Measurements from ENCODE around the gene RUSF1. TPM values are rescaled to one million over a fixed set of nuclear protein-coding genes. Genes with fewer than 3 reads are reported as not detected.

RUSF1 gene
- total and polyA plus RNA-seq, 9 of the 15 experiments (the other 6 are each of a cell fraction or from before 2014, with no cell fraction given): 0.80 to 52.8 (median 27.6) TPM

GRCh38 chr16:31507929-31508705 lies at the start of gene RUSF1 (continued):
- TF ChIP-seq ZNF609 (CRISPR knock-in tag; IDR thresholded peaks at IDR 0.05; ENCODE audit: borderline replicate concordance): no peak
- TF ChIP-seq CEBPZ (IDR thresholded peaks at IDR 0.05; ENCODE audit: borderline replicate concordance, low read depth, low read length): no peak
- TF ChIP-seq ZBTB17 (CRISPR knock-in tag; IDR thresholded peaks at IDR 0.05): 0 out of 2 replicates have a peak, but pooled peaks have one; percentile 49
- TF ChIP-seq ETV1 (tag; conservative IDR thresholded peaks at IDR 0.05; ENCODE audit: low read depth): peak; percentile 89
- TF ChIP-seq, protein P1, sequence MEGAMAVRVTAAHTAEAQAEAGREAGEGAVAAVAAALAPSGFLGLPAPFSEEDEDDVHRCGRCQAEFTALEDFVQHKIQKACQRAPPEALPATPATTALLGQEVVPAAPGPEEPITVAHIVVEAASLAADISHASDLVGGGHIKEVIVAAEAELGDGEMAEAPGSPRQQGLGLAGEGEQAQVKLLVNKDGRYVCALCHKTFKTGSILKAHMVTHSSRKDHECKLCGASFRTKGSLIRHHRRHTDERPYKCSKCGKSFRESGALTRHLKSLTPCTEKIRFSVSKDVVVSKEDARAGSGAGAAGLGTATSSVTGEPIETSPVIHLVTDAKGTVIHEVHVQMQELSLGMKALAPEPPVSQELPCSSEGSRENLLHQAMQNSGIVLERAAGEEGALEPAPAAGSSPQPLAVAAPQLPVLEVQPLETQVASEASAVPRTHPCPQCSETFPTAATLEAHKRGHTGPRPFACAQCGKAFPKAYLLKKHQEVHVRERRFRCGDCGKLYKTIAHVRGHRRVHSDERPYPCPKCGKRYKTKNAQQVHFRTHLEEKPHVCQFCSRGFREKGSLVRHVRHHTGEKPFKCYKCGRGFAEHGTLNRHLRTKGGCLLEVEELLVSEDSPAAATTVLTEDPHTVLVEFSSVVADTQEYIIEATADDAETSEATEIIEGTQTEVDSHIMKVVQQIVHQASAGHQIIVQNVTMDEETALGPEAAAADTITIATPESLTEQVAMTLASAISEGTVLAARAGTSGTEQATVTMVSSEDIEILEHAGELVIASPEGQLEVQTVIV (CRISPR knock-in tag; IDR thresholded peaks at IDR 0.05; ENCODE audit: borderline replicate concordance): no peak
- peak; percentile 79 for TF ChIP-seq POLR2AphosphoS5 (IDR thresholded peaks at IDR 0.05; ENCODE audit: control insufficient read depth, insufficient read depth, low read depth, low read length)
- peak; percentile 58 for TF ChIP-seq JUND (IDR thresholded peaks at IDR 0.05; ENCODE audit: borderline replicate concordance, low read depth, low read length)
- peak; percentile 19; the same call in 1 of the 3 replicates for TF ChIP-seq JUND (tag; IDR thresholded peaks at IDR 0.05; ENCODE audit: borderline replicate concordance, low read depth, low read length)
- no peak for TF ChIP-seq SMARCB1 (IDR thresholded peaks at IDR 0.05; ENCODE audit: insufficient read length, low read depth)
- no peak for TF ChIP-seq ZNF717 (CRISPR knock-in tag; IDR thresholded peaks at IDR 0.05)
- no peak for TF ChIP-seq ZNF408 (CRISPR knock-in tag; IDR thresholded peaks at IDR 0.05; ENCODE audit: low read depth)
- TF ChIP-seq PHTF2 (CRISPR knock-in tag; IDR thresholded peaks at IDR 0.05): no peak
- TF ChIP-seq ZNF282 (CRISPR knock-in tag; IDR thresholded peaks at IDR 0.05): 0 out of 2 replicates have a peak, but pooled peaks have one; percentile 37
- TF ChIP-seq HMGN3 (IDR thresholded peaks at IDR 0.05; ENCODE audit: borderline replicate concordance, extremely low read depth, insufficient read length, low read depth, low read length): peak; percentile 68
- no peak for TF ChIP-seq ZNF253 (CRISPR knock-in tag; conservative IDR thresholded peaks at IDR 0.05)
- TF ChIP-seq SIX5 (IDR thresholded peaks at IDR 0.05; ENCODE audit: borderline replicate concordance in 1 of 2, insufficient read depth in 1 of 2, low read depth in 1 of 2, low read length in 2 of 2): no peak

Data from K562 (cell line).